ENCODE data around the gene ZNF431.
"Not testable (repeated sequence)": the region's sequence is repeated elsewhere in the genome, so short reads cannot be mapped to it uniquely, and the experiment has no call there.

The ZNF431 gene

DNA sequence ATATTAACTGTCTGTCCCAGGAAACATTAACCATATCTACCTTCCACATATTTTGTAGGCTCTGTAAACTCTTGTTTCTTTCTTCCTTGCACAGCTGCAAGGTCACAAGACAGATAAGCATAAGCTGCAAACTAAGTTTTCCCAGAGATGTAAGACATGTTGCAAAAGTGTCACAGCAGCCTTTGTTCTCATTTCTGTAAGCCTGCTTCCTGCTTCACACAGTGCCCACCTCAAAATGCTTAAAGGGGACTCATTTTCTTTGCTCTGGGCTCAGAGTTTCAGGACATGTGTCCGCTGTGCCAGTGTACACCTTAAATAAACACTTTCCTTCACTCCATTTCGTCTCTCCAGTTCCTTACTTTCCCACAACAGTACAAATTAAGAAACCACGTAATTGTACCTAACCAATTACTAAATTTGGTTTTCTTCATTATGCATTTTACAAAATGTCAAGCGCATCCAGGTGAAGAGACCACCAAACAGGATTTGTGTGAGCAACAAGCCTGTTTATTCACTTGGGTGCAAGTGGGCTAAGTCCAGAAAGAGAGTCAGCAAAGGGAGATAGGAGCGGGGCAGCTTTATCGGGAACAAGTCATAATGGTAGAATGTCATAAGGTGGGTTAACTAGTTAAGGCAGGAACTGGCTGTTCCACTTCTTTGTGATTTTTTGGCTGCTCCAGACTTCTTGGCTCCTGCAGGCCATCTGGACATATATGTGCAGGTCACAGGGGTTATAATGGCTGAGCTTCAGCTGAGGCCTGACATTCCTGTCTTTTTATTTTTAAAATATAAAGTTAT lies 12.7 kb upstream of the ZNF431 start:
- ChIA-PET CTCF (no interaction called here), POLR2A (no interaction called here)
- no peak overlapping the region for H3K4me3 ChIP-seq (ENCODE audit: low read depth, low read length)
- TF ChIP-seq, protein P1, sequence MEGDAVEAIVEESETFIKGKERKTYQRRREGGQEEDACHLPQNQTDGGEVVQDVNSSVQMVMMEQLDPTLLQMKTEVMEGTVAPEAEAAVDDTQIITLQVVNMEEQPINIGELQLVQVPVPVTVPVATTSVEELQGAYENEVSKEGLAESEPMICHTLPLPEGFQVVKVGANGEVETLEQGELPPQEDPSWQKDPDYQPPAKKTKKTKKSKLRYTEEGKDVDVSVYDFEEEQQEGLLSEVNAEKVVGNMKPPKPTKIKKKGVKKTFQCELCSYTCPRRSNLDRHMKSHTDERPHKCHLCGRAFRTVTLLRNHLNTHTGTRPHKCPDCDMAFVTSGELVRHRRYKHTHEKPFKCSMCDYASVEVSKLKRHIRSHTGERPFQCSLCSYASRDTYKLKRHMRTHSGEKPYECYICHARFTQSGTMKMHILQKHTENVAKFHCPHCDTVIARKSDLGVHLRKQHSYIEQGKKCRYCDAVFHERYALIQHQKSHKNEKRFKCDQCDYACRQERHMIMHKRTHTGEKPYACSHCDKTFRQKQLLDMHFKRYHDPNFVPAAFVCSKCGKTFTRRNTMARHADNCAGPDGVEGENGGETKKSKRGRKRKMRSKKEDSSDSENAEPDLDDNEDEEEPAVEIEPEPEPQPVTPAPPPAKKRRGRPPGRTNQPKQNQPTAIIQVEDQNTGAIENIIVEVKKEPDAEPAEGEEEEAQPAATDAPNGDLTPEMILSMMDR (IDR thresholded peaks at IDR 0.05; ENCODE audit: insufficient read depth, low read length, missing control alignments): no peak
- DNase-seq (ENCODE audit: low read depth, low spot score): no peak

DNA sequence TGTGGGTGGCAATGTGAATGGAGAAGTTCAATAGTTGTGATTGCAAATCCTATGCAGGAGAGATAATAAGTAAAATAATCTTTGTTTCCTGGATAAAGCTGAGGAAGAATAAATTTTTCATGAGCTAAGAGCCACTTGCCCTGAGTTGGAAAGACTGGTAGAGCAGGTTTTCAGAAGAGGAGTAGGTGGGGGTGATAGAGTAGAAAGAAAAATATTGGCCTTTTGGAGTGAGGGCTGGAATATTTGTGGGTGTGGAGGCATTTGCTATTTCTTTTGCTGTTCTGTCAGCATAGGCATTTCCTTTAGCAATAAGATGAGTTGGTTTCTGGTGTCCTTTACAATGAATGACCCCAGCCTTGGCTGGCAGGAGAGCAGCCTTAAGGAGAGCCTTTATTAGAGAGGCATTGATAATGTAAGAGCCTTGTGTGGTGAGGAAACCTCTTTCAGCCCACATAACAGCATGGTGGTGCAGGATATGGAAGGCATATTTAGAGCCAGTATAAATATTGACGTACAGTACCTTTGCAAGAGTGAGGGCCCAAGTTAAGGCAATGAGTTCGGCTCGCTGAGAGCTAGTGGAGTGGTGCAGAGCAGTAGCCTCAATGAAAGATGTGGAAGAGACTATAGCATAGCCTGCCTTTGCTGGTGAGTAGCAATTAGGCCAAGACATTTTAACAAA lies 11.6 kb upstream of the ZNF431 start:
- no peak overlapping the region for H3K4me3 ChIP-seq (ENCODE audit: low read depth, low read length)
- DNase-seq (ENCODE audit: low read depth, low spot score): no peak
- CTCF ChIA-PET: no interaction called here
- TF ChIP-seq, protein P1 (IDR thresholded peaks at IDR 0.05; ENCODE audit: insufficient read depth, low read length, missing control alignments): no peak
- POLR2A ChIA-PET: no interaction called here

DNA sequence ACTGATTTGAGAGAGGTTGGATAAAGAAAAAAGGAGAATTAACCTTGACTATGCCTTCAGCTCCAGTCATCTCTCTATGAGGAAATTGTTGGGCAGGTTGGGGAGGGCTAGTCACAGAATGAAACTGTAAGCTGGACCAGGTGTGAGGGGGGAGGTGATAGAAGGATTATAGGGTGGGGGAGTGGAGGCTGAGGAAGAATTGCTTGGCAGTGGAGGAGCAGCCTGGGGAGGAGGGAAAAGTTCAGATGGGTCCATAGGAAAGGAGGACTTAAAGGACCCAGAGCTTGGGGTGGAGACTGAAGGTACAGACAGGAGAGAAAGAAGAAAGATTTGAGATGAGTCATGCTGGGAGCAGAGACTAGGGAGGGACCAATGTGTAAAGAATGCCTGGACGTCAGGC lies 8.2 kb upstream of the ZNF431 start:
- H3K4me3 ChIP-seq (ENCODE audit: low read depth, low read length): no peak overlapping the region
- TF ChIP-seq, protein P1 (IDR thresholded peaks at IDR 0.05; ENCODE audit: insufficient read depth, low read length, missing control alignments): no peak
- CTCF ChIA-PET: no interaction called here
- POLR2A ChIA-PET: no interaction called here
- DNase-seq (ENCODE audit: low read depth, low spot score): no peak

DNA sequence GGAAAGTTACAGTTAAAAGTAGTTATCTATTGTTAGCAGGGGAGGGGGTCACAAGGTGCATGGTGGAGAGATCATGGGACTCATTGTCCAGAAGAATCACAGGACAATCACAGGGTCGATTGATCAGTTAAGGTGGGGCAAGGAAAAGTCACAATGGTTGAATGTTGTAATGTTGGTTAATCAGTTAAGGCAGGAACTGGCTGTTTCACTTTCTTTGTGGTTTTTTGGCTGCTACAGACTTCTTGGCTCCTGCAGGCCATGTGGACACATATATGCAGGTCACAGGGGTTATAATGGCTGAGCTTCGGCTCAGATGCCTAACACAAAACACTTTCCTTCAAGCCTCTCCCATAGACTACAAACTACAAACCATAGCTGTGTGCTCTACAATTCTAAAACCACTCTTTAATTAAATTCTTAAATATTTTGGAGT lies 6.9 kb upstream of the ZNF431 start:
- no peak for DNase-seq (ENCODE audit: low read depth, low spot score)
- no peak overlapping the region for H3K4me3 ChIP-seq (ENCODE audit: low read depth, low read length)
- TF ChIP-seq, protein P1 (IDR thresholded peaks at IDR 0.05; ENCODE audit: insufficient read depth, low read length, missing control alignments): no peak
- POLR2A ChIA-PET: no interaction called here
- CTCF ChIA-PET: interaction anchor here (1.2 kb wide), 1 partner anchor 22 kb away, joined by 3 read pairs; no protein-coding TSS in a partner anchor

DNA sequence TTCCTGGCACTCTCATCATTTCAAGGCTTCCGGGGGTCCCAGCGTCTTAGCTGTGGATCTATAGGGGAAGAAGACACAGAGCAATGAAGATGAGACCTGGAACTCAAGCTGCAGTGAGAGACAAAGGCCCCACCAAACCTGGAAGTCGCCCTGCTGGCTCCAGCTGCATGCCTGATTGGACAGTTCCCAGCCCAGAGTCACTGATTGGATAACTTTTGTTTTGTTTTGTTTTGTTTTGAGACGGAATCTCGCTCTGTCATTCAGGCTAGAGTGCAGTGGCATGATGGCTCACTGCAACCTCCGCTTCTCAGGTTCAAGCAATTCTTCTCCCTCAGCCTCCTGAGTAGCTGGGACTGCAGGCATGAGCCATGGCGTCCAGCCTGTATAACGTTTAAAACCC lies 6.4 kb upstream of the ZNF431 start:
- POLR2A ChIA-PET: no interaction called here
- CTCF ChIA-PET: interaction anchor here (1.2 kb wide), 1 partner anchor 22 kb away, joined by 3 read pairs; no protein-coding TSS in a partner anchor
- TF ChIP-seq, protein P1 (IDR thresholded peaks at IDR 0.05; ENCODE audit: insufficient read depth, low read length, missing control alignments): no peak
- no peak for DNase-seq (ENCODE audit: low read depth, low spot score)
- H3K4me3 ChIP-seq (ENCODE audit: low read depth, low read length): no peak overlapping the region

DNA sequence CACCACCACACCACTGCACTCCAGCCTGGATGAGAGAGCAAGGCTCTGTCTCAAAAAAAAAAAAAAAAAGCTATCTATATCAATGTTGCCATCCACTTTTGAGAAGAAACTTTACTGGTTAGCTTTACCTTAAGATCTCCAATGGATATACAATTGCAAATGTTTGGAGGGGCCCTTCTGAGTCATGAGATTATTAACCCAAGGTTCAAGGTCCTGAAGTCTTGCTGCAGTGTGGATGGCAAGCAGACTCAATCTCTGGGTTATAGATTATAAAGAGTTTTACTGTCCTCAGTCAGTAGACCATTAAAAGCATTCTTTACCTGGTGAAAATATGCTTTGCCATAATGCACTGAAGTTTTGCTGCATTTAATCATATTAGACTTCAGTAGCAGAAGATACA lies 3.7 kb upstream of the ZNF431 start:
- ChIA-PET CTCF (no interaction called here), POLR2A (no interaction called here)
- TF ChIP-seq, protein P1 (IDR thresholded peaks at IDR 0.05; ENCODE audit: insufficient read depth, low read length, missing control alignments): no peak
- no peak for DNase-seq (ENCODE audit: low read depth, low spot score)
- H3K4me3 ChIP-seq (ENCODE audit: low read depth, low read length): no peak overlapping the region

DNA sequence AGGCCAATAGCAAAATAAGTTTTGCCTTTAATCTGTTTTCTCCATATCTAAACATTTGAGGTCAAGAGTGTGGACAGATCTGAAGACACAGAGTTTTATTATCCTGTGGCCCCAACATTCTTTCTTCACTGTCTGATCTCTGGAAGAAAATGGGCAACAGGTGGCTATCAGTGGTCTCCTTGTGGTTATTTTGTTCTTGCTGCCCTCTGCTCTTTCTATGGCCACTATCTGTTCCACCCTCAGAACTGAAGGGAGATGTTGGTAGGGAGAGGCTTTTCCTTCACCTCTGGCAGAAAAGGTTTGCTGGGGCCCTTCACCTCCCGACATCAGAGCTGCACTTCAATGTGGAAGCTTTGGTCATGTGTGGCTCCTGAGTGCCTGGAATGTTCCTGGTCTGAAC lies 834 bp upstream of the ZNF431 start:
- DNase-seq (ENCODE audit: low read depth, low spot score); POLR2A ChIA-PET; CTCF ChIA-PET; H3K4me3 ChIP-seq (ENCODE audit: low read depth, low read length): not testable (repeated sequence)

All from AG04449 (cell line).